Fibroblast of lung (primary cell): Measurements from ENCODE around the gene BTRC.

ENCODE experiments used
- CTCF ChIP-seq, 2 donors: IDR thresholded peaks in 1 of 2; conservative IDR thresholded peaks in 1 of 2; 1 replicate in 1 of 2; 2 replicates in 1 of 2; pipeline ENCODE4 v1.5.1; 2011 to 2012; ENCODE audit warnings: low read length in 2 of 2, control low read depth in 1 of 2, inconsistent platforms in 1 of 2, low read depth in 1 of 2, mild to moderate bottlenecking in 1 of 2
- EZH2 ChIP-seq: IDR thresholded peaks from 2 replicates; pipeline ENCODE4 v1.5.1; 2012; ENCODE audit warnings: low read length, control low read depth, mild to moderate bottlenecking; ENCODE audit errors: missing control alignments

- TF ChIP-seq CTCF (conservative IDR thresholded peaks at IDR 0.05 in 1 of 2, IDR thresholded peaks at IDR 0.05 in 1 of 2; ENCODE audit: low read depth in 1 of 2, low read length in 2 of 2) (no peak), EZH2 (no peak)
Observed at GRCh38 chr10:101493782-101494281, 139.9 kb downstream of the BTRC start.
